K562 (cell line): Measurements from ENCODE around the gene AKAP12. TPM values are rescaled to one million over a fixed set of nuclear protein-coding genes. Genes with fewer than 3 reads are reported as not detected.

Experiments used
- CUX1 ChIP-seq: fragments of 200-800 bp; sonication (Bioruptor generic); IDR thresholded peaks from 2 replicates; pipeline ENCODE4 v1.6.1; 2016; ENCODE audit warnings: missing genetic modification characterization, missing compliant biosample characterization
- CXXC5 ChIP-seq: fragments of 250-450 bp; sonication (Bioruptor Pico); IDR thresholded peaks from 2 replicates; pipeline ENCODE4 v1.8.0; 2022; ENCODE audit warnings: inconsistent platforms, mild to moderate bottlenecking, moderate library complexity
- DMBX1 ChIP-seq: fragments of 250-450 bp; sonication (Bioruptor Pico); IDR thresholded peaks from 2 replicates; pipeline ENCODE4 v1.8.0; 2022; ENCODE audit warnings: inconsistent platforms, mild to moderate bottlenecking, moderate library complexity, borderline replicate concordance
- GABPA ChIP-seq: fragments of 200-800 bp; sonication (Bioruptor generic); conservative IDR thresholded peaks from 2 replicates; pipeline ENCODE4 v1.6.1; 2016; ENCODE audit warnings: low read depth, missing genetic modification characterization, missing compliant biosample characterization
- JUN ChIP-seq, 2 experiments: sonication (generic) in 1 of 2; formaldehyde crosslinking in 1 of 2; IDR thresholded peaks; 2 replicates each; pipeline versions ENCODE4 v1.6.1 to v1.8.0; 2012 to 2022; ENCODE audit warnings: borderline replicate concordance in 2 of 2, mild to moderate bottlenecking in 2 of 2, improper control_type of control experiment in 1 of 2, low read depth in 1 of 2, low read length in 1 of 2, missing genetic modification reagents in 1 of 2
- LCOR ChIP-seq: sonication (generic); formaldehyde crosslinking; IDR thresholded peaks from 2 replicates; pipeline ENCODE4 v1.8.0; 2022; ENCODE audit warnings: mild to moderate bottlenecking, missing genetic modification reagents
- MEIS2 ChIP-seq: fragments of 450-650 bp; IDR thresholded peaks from 2 replicates; pipeline ENCODE4 v1.6.1; 2014; ENCODE audit warnings: mild to moderate bottlenecking; ENCODE audit not compliant: partially characterized antibody
- NCOR1 ChIP-seq: fragments of 450-650 bp; IDR thresholded peaks from 2 replicates; pipeline ENCODE4 v1.6.1; 2016; ENCODE audit warnings: mild to moderate bottlenecking, moderate library complexity
- POLR2A ChIP-seq: fragments of 450-650 bp; conservative IDR thresholded peaks from 2 replicates; pipeline ENCODE4 v1.6.1; 2016
- RB1 ChIP-seq: fragments of 450-650 bp; IDR thresholded peaks from 2 replicates; pipeline ENCODE4 v1.6.1; 2017; ENCODE audit warnings: low read depth, mild to moderate bottlenecking
- RBM34 ChIP-seq: fragments of 200-400 bp; formaldehyde crosslinking; IDR thresholded peaks from 2 replicates; pipeline ENCODE4 v1.6.1; 2018; ENCODE audit warnings: low read length, borderline replicate concordance; ENCODE audit not compliant: insufficient read depth
- SMAD4 ChIP-seq: fragments of 250-450 bp; sonication (Bioruptor Pico); conservative IDR thresholded peaks from 2 replicates; pipeline ENCODE4 v1.8.0; 2021; ENCODE audit warnings: inconsistent platforms, mild to moderate bottlenecking, moderate library complexity
- STAG1 ChIP-seq: sonication (generic); formaldehyde crosslinking; IDR thresholded peaks from 2 replicates; pipeline ENCODE4 v1.5.0; 2020; ENCODE audit warnings: missing genetic modification reagents, borderline replicate concordance
- TEAD1 ChIP-seq, 2 experiments: fragments of 450-650 bp in 1 of 2; sonication (generic) in 1 of 2; formaldehyde crosslinking; IDR thresholded peaks; 2 replicates each; pipeline versions ENCODE4 v1.4.0 to v1.8.0; 2020 to 2022; ENCODE audit warnings: mild to moderate bottlenecking in 2 of 2, missing genetic modification reagents in 1 of 2
- U2AF1 ChIP-seq: fragments of 200-400 bp; formaldehyde crosslinking; optimal IDR thresholded peaks from 2 replicates; pipeline ENCODE3; 2017; ENCODE audit warnings: mild to moderate bottlenecking, low read depth, low read length, moderate library complexity
- YY1 ChIP-seq, 3 experiments: IDR thresholded peaks; 2 replicates each; pipeline ENCODE4 v1.6.1; 2011; ENCODE audit warnings: low read length in 2 of 3, mild to moderate bottlenecking in 2 of 3, moderate library complexity in 2 of 3, borderline replicate concordance in 1 of 3, control low read depth in 1 of 3, low read depth in 1 of 3; ENCODE audit not compliant: insufficient read depth in 3 of 3, insufficient replicate concordance in 2 of 3, control insufficient read depth in 1 of 3, insufficient read length in 1 of 3; ENCODE audit errors: extremely low read depth in 1 of 3
- ZBTB34 ChIP-seq: fragments of 250-450 bp; sonication (Bioruptor Pico); IDR thresholded peaks from 2 replicates; pipeline ENCODE4 v1.8.0; 2021; ENCODE audit warnings: mild to moderate bottlenecking, moderate library complexity
- ZNF133 ChIP-seq: fragments of 250-450 bp; sonication (Bioruptor Pico); IDR thresholded peaks from 2 replicates; pipeline ENCODE4 v1.4.0; 2020; ENCODE audit warnings: mild to moderate bottlenecking
- ZNF699 ChIP-seq: fragments of 250-450 bp; sonication (Bioruptor Pico); IDR thresholded peaks from 2 replicates; pipeline ENCODE4 v1.8.0; 2021; ENCODE audit warnings: mild to moderate bottlenecking, moderate library complexity; ENCODE audit not compliant: insufficient replicate concordance
- ZNF76 ChIP-seq: fragments of 250-450 bp; sonication (Bioruptor Pico); IDR thresholded peaks from 2 replicates; pipeline ENCODE4 v1.4.0; 2020; ENCODE audit warnings: mild to moderate bottlenecking, moderate library complexity, borderline replicate concordance
- polyA plus RNA-seq, 8 experiments: library from polyadenylated mRNA; depleted of rRNA in 4 of 8; stranded (reverse) in 5 of 8; unstranded in 3 of 8; fragments of >200 nt; fragmentation: Nextera tagmentation in 2 of 8; fragmentation: Illumina TruSeq in 1 of 8; extraction: Ambion mirVana in 2 of 8; extraction: Trizol in 1 of 8; gene quantifications; 2 replicates each; pipeline versions ENCODE4 v1.2.1 to v1.2.3, GENCODE V29; 2011 to 2014; ENCODE audit warnings: inconsistent platforms in 1 of 8, missing spikeins in 1 of 8
- total RNA-seq, 7 experiments: library from RNA; depleted of rRNA in 6 of 7; stranded (reverse); fragments of >200 nt in 6 of 7; fragmentation: Illumina TruSeq in 2 of 7; extraction: Trizol in 2 of 7; gene quantifications; 2 replicates each; pipeline versions ENCODE4 v1.2.1 to v1.2.3, GENCODE V29; 2011 to 2021; ENCODE audit warnings: low replicate concordance in 1 of 7

AKAP12 gene
- total and polyA plus RNA-seq, 9 of the 15 experiments (the other 6 are each of a cell fraction or from before 2014, with no cell fraction given): 0.08 to 2.0 (median 0.62) TPM

- TF ChIP-seq CUX1 (CRISPR knock-in tag) (no peak), JUN (IDR thresholded peaks at IDR 0.05; ENCODE audit: borderline replicate concordance, low read depth, low read length) (no peak), JUN (CRISPR knock-in tag; IDR thresholded peaks at IDR 0.05; ENCODE audit: borderline replicate concordance) (no peak), TEAD1 (CRISPR knock-in tag; IDR thresholded peaks at IDR 0.05) (no peak), ZNF133 (CRISPR knock-in tag) (no peak), U2AF1 (peak; percentile 68), GABPA (tag) (peak; percentile 89), CXXC5 (CRISPR knock-in tag) (peak; percentile 97), ZNF76 (CRISPR knock-in tag) (no peak), LCOR (CRISPR knock-in tag) (peak; percentile 44; the same call in 1 of the 2 replicates), NCOR1 (peak; percentile 57), MEIS2 (peak; percentile 92), DMBX1 (no peak), ZBTB34 (no peak), RB1 (peak; percentile 37; the same call in 1 of the 2 replicates), STAG1 (CRISPR knock-in tag) (no peak), POLR2A (no peak), ZNF699 (no peak), SMAD4 (0 out of 2 replicates have a peak, but pooled peaks have one; percentile 84), YY1 (IDR thresholded peaks at IDR 0.05; ENCODE audit: borderline replicate concordance in 1 of 3, control insufficient read depth in 1 of 3, extremely low read depth in 1 of 3, insufficient read depth in 3 of 3, insufficient read length in 1 of 3, insufficient replicate concordance in 2 of 3, low read depth in 1 of 3, low read length in 2 of 3) (peak in 2 of 3 experiments; percentile 57 to 62), RBM34 (no peak)
These were observed 150.6 kb downstream of the AKAP12 start (continued) for GRCh38 chr6:151390276-151390850.
